GM12892 (cell line): ENCODE measurements around the gene MINK1.

Experiments used
- POLR2A ChIP-seq: IDR thresholded peaks from 2 replicates; pipeline ENCODE4 v1.6.1; 2011; ENCODE audit warnings: low read depth, low read length, control low read depth
- POLR2AphosphoS5 ChIP-seq: IDR thresholded peaks from 2 replicates; pipeline ENCODE4 v1.6.1; 2011; ENCODE audit warnings: low read depth, low read length, control low read depth
- TAF1 ChIP-seq: IDR thresholded peaks from 2 replicates; pipeline ENCODE4 v1.6.1; 2011; ENCODE audit warnings: low read depth, mild to moderate bottlenecking, control low read depth, low read length, borderline replicate concordance

DNA sequence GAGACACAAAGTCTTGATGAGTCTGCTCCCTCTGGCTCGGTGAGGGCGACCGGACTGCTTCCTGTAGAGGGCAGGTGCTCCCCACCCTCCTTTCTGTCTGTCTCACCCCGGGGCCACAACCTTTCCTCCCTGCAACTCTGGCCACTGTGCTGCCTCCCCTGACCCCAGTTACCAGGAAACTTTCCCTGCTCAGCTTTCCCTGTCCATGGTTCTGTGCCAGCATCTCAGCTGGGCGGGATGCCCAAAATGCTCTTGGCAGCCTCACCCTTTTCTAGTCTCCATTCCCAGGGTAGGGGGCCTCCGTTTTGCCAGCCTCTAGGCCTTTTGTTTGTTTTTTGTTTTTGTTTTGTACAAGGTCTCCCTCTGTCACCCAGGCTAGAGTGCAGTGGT, 24.8 kb upstream of the MINK1 start:
- TF ChIP-seq TAF1 (no peak), POLR2A (no peak), POLR2AphosphoS5 (no peak)
